ENCODE measurements around the gene MACF1.
"Not testable (repeated sequence)": the region's sequence is repeated elsewhere in the genome, so short reads cannot be mapped to it uniquely, and the experiment has no call there.

Gene MACF1

GRCh38 chr1:39182804-39183203 is 21.7 kb upstream of the MACF1 start:
- no peak for DNase-seq

GRCh38 chr1:39183503-39184353 is 20.8 kb upstream of the MACF1 start:
- no peak for DNase-seq

GRCh38 chr1:39184354-39184818 is 20.1 kb upstream of the MACF1 start:
- no peak for DNase-seq

- no peak for DNase-seq
These were observed 17.0 kb upstream of the MACF1 start for GRCh38 chr1:39187275-39188046.

- no peak for DNase-seq
These were observed 14.9 kb upstream of the MACF1 start for GRCh38 chr1:39189592-39190041.

- no peak for DNase-seq
These were observed 14.4 kb upstream of the MACF1 start for GRCh38 chr1:39190096-39190495.

GRCh38 chr1:39194398-39195051 is 10.0 kb upstream of the MACF1 start:
- no peak for DNase-seq

GRCh38 chr1:39195166-39196111 is 9.1 kb upstream of the MACF1 start:
- DNase-seq, result no peak

GRCh38 chr1:39196244-39197215 is 8.0 kb upstream of the MACF1 start:
- DNase-seq, result no peak

- no peak for DNase-seq
These were observed 4.9 kb upstream of the MACF1 start for GRCh38 chr1:39199593-39199992.

GRCh38 chr1:39205102-39205780 is 746 bp downstream of the MACF1 start:
- DNase-seq, result no peak

- DNase-seq, result no peak
These were observed 1.4 kb downstream of the MACF1 start for GRCh38 chr1:39205781-39206464.

GRCh38 chr1:39208360-39208759 is 3.9 kb downstream of the MACF1 start:
- not testable (repeated sequence) for DNase-seq

- no peak for DNase-seq
These were observed 6.2 kb downstream of the MACF1 start for GRCh38 chr1:39210649-39211048.

GRCh38 chr1:39212499-39212898 is 8.0 kb downstream of the MACF1 start:
- no peak for DNase-seq

GRCh38 chr1:39213511-39214002 is 9.1 kb downstream of the MACF1 start:
- DNase-seq, result no peak

- DNase-seq, result no peak
These were observed 9.7 kb downstream of the MACF1 start for GRCh38 chr1:39214021-39214713.

GRCh38 chr1:39214714-39214997 is 10.2 kb downstream of the MACF1 start:
- no peak for DNase-seq
